SU-DHL-6 (cell line): ENCODE data around the gene ARHGAP6.

Experiments
- CTCF ChIP-seq: fragments of 200-600 bp; sonication (generic); IDR thresholded peaks from one replicate; pipeline ENCODE4 v1.5.1; 2017; ENCODE audit warnings: antibody characterized with exemption, mild to moderate bottlenecking, low read length, moderate library complexity; ENCODE audit not compliant: insufficient read depth, poor library complexity, severe bottlenecking
- EZH2phosphoT487 ChIP-seq: fragments of 200-600 bp; sonication (generic), shearing (Covaris generic); conservative IDR thresholded peaks from 2 replicates; pipeline ENCODE4 v1.6.1; 2018; ENCODE audit warnings: mild to moderate bottlenecking, antibody characterized with exemption, low read length, moderate library complexity, mixed read lengths

- TF ChIP-seq CTCF (no peak), EZH2phosphoT487 (no peak)
Observed at GRCh38 chrX:11293113-11293512, 372.6 kb downstream of the ARHGAP6 start, which contains the start of gene AMELX.
